EL (cell line): Measurements from ENCODE around the gene PRR3.

ENCODE experiments used
- DNase-seq: peaks from one replicate; pipeline ENCODE4 v3.0.0-alpha.2; 2016

Gene PRR3

DNA sequence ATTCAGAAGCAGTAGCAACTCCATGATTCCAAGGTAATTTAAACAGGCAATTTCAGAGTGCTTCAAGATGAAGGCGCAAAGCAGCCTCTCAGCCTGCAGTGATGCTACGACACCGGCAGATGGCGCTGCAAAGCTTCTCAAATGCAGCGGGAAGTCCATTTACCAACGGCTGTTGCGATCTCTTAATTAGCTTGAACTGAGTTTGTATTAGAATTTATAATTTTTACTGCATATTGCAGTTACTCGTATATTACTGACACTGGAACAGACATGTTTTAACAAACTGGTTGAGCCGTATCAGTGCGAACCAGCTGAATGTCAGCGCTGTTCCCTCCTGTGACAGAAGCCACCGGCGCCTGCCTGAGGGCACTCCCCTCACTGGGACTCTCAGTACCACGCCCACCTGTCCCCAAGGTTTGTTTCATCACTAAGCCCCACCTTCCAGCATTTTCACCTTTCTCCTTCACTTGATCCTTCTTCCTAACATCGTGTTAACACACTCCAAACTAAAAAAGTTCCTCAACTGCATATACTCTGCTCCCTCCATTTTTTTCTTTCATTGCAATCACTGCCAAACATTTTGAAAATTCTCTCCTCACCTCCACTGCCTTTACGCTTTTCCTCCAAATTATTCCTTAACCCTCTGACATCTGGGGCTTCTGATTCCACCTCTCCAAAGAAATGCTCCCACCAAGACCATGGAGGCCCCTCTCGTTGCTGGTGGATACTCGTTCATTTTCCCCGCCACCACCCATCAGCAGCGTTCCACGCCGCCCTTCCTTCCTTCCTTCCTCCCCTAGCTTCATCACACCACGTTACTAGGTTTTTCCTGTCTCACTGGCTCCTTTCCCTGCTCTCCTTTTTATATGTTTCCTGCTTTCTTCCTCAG is 15.3 kb upstream of the PRR3 start:
- DNase-seq, result peak; percentile 78

DNA sequence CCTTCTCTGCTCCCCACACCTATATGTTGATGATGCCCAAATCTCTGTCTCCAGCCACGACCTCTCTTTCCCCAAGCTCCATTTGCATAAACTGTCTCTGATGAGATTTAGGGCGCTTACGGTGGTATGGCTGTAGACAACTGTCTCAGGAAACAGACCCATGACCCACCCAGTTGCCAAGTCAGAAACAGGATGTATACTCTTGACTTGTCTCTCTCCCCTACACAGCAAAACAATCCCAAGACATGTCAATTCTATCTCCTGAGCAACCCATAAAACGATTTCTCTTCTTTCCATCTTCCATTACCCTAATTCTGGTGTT is 14.7 kb upstream of the PRR3 start:
- DNase-seq, result no peak

DNA sequence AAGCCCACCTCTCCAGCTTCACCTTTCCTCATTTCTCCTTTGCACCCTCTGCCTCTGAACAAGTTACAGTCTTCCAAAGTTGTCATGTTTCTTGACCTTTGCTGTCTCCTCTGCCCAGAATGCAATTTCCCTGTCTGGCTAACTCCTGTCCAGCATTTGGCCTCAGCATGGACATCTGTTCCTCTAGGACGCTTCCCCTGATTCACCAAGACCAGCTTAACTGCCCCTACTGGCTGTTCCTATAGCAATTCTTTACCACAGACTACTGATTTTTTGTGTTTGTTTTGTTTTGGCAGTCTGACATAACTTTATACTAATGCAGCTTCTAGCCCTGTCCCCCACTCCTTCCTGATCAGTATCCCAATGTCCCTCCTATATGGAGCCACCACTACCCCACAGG is 14.2 kb upstream of the PRR3 start:
- no peak for DNase-seq

DNA sequence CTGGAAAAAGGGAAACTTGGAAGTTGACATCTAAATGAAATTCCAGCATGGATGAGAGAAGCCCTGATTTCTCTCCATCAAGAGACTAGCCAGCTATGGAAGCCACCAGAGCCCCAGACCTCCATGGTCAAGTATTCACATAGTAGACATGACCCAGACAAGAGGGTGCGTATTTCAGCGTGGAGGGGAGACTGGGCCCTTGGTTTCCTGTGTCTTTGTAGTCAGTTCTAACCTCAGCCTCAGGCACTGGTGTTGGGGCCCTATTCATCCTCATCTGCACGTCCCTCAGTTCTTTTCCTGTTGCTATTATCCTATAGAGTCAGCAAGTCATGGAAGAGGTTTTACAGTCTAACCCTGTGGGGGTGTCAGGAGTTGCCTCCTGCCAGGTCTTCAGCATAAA is 13.3 kb upstream of the PRR3 start:
- DNase-seq, result no peak

DNA sequence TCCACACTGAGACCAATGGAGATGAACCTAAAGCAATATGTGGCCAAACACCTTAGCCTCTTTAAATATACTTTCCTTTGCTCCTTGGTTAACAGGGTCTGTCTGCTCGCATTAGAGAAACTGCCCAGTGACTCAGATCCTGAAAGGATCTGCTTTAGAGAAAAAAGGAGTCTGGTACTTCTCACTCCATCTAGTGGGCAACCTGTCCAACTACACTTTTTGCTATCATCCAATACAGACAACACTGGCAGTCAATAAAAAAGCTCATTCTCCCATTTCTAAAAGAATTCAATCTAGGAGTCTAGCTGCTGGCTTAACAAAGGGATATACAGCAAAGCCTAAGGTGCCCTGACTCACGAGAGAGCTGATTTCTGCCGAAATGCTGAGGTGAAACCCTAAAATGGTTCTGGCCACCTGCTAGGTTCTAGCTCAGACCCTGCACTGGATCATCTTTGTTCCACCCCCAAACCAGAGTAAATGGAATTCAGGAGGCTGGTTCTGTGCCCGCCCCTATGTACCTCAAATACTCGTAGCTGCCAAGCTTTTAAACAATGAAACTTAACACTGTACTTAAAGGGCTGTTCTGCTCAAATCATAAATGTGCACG is 12.3 kb upstream of the PRR3 start:
- DNase-seq, result peak; percentile 76

DNA sequence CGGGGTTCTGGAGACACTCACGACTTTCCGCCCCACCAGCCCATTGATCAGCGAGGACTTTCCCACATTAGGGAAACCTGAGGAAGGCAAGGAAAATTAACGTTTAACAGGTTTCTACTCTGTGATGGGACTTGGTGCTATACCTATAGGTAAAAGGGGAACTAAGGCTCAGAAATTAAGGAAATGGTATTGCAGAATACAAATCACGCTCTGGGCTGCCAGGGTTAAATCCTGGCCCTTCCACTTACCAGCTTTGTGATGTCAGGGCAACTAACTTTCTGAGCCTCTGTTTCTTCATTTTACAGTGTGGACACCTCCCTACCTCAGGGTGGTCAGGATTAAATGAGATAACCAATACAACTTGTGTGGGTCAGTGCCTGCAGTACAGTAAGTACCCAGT is 9.6 kb upstream of the PRR3 start:
- DNase-seq, result no peak

DNA sequence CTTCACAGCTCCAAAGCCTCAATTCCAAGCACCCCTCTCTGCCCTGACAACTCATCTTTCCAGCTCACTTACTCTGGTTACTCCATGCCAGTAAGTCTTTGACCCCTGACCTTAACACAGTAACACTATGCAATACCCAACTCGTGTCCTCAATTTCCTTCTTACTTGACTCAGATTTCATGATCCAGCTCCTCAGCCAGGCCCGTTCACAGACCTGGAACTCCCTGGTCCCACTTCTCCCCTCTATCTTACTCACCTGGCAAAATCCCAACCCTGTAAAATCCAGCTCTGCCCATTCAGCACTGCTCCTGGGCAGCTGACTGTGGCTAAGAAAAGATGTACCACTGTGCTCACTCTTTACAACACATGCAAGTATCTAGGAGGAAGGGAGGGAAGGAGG is 8.7 kb upstream of the PRR3 start:
- peak; percentile 48 for DNase-seq

DNA sequence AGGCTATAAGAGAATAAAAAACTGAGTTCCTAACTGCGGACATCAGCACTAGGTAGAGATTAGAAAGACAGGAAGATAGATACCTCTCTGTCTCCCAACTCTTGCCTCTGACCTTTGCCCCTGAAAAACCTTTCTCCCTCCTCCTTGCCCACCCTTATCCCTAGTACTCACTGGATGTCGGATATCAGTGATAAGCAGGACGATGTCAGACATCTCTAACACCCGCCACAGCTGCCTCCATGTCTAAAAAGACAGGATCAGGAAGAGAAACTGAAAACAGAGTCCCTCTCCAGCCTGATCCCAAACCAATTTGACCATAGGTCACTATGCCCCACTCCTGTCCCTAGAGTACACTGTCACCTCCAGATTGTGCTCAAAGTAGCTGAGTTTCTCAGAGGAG is 2.7 kb upstream of the PRR3 start:
- DNase-seq, result no peak

DNA sequence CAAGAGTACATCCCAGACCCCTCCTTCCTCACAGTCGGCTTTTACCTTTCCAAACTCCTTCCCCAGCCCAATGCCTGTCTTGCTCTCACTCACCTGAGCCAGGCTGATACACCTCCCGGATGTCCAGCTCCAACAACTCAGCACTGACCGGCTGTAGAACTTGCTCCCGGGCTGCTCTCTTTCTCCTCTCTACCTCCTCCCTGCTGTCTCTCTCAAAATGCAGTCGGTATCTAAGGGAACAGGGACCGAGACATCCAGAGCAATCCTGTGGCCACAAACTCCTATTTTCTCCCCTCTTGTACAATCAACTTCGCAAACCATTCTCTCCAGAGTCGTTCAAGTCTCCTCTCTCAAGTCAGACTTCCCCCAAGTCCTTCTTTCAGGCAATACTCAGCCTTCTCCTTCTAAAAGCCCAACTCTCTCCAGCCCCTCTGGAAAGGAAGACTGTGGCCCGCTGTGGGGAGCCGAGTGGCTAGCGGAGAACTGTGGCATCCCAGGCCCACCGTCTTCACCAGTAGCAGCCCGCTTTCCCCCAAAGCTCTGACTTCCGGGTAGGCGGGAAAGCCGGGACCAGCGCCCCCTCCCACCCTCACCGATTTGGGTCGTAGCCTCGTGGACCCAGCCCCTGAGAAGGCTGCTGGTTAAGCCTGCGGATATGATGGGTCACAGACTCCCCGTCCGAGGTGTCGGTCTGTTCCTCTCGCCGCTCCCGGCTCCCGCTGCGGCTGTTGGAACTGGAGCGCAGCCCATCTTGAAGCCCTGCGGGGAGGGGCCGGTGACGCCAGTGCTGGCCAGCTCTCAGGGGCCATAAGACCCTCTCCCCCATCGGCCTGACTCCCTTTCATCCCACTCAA is 1.9 kb upstream of the PRR3 start:
- DNase-seq, result peak; percentile 47

DNA sequence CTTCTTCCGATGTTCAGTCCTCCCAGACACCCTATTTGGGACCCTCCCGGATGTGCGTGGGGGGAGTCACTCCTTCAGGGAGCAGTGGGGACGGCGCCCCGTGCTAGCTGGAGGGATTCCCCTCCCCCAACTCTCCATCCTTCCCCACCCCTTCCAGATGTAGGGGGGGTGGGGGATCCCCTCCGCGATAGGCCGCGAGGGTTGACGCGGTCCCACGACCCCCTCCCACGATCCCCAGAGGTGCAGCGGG is 1.4 kb upstream of the PRR3 start:
- no peak for DNase-seq

DNA sequence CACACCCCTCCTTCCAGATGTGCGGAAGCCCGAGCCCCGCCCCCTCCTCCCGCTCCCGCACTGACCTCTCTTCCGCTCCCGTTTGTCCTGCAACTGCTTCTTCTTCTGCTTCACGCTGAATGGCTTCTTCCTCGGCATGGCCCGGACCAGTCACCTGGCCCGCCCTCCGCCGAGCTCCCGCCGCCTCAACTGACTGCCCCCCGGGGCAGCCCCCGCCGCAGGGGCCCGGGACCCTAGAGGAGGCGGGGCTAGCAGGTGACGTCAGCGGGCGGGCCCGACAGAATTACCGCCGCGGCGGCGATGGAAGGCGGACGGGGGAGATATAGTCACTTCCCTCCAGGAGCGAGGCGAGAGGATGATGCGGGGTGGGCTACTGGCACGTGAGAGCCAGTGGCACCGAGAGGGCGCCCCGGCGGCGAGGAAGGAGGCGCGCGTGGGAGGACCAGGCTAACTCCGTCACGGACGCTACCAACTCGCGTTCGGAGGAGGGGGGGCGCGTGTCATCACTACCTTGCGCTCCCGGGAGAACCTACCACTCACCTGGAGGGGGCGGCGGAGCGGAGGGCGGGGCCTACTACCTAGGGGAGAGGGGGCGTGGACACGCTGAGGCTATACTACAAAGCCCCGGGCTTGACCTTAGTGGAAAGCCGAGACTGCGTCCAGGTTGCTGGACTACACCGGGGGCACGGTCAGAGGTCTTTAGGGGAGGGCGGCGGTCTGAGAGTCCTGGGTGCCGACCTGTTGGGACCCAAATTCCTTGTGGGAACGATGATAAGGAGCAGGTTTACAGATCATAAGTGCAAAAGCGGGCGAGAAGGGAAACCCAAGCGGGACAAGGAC is 809 bp upstream of the PRR3 start, which contains the start of gene GNL1:
Gene GNL1, minus strand, starts transcription at position 424 of the 840 bp plus-strand sequence. Its CDS starts 286 bp downstream, at position 138.
- peak; percentile 88 for DNase-seq

DNA sequence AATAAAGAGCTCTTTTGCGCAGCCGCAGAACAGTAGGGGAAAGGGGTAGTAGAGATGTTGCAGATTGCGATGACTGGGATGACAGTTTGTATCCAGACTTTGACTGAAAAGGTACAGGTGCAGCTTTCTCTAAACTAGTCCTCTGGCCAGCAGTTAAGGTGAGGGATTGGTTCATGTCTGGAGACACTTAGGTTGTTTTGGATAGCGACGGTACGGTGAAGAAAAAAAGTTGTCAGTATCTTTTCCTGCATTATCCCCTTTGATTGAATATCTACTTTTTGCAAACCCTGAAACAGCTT is 537 bp downstream of the PRR3 start:
- no peak for DNase-seq

DNA sequence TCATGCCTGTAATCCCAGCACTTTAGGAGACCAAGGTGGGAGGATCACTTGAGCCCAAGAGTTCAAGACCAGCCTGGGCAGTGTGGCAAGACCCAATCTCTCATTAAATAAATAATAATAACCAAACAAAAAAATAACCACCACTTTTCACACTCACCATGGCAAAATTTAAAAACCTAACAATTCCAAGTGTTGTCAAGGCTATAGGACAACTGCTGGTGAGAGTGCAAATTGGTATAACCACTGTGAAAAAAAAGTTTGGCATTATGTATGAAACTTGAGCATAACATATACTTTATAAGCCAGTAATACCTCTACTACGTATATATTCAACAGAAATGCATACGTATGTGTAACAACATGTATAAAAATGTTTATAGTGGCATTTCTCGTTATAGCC is 3.8 kb downstream of the PRR3 start:
- no peak for DNase-seq

DNA sequence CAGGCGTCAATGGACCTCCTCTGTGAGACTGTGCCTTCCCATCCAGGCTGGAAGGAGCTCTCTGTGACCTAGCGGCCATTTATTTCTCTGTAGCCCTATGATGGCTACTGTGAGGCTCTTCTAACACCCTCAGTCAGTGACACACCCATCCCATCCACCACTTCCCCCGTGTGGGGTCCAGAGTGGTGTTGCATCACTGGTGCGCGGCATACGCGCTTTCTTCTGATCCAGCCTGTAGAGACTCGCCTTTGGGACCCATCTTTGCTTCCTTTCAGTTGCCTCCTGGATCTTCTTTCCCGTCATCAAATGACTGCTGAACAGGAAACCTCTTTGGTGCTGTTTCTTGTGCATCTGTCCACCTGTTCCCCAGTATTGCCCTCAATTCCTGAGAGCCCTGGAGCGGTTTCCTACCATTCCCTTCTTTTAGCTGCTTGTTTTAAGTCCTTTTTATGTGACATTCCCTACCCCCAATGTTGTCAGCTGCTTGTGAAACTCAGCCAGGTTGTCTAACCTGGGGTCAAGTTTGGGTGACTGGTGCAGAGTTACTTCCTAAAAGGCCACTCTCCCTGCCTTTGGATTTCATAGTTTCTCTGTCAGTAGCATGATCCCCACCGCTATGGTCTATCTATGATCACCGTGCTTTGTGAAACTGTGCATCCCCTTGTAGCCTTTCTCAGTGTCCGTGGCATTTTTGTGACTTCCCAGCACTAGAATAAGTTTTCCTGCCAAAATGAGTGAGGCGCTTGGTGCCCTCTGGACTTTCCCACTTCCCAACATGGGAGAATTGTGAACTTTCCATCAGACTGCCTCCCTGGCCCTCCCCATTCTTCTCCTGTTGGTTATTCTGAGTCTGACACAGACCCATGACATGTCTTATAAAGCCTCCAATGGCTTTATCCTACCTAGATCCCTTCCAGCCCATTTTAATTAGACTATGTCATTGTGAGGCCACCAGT is 5.7 kb downstream of the PRR3 start:
- no peak for DNase-seq

DNA sequence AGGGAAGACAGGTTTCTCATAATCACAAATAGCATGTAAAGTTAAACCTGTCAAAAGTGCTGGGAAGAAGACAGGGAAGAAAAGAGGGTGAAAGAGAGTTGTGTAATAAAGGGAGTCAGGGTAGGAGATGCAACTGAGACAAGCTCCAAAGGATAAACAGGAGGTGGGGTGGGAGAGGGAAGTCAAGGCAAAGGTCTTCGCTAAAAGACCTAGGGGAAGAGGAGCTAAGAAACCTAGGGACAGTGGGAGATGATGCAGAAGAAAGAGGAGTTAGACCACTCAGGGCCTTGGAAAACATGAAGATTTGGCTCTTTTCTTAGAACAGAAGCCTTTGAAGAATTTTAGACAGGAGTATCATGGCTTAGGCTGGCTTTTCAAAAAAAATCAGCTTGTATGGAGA is 7.0 kb downstream of the PRR3 start:
- no peak for DNase-seq

DNA sequence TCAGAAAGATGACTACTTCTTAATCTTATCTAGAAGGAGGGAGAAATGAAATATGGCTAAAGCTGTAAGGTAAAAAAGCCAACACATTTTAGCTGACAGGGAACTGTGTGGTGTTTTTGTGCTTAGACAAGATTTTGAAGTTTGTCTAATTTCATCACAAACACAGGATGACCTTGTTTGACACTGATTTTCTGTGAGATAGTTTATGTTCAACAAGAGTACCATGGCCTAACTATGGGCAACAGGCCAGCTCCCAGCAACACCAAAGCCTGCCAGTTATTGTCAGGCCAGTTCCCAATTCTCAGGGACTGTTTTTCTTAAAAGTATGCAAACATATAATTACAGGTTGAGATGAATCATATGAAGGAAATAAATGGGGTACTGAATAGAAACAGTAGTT is 8.7 kb downstream of the PRR3 start:
- DNase-seq, result no peak

DNA sequence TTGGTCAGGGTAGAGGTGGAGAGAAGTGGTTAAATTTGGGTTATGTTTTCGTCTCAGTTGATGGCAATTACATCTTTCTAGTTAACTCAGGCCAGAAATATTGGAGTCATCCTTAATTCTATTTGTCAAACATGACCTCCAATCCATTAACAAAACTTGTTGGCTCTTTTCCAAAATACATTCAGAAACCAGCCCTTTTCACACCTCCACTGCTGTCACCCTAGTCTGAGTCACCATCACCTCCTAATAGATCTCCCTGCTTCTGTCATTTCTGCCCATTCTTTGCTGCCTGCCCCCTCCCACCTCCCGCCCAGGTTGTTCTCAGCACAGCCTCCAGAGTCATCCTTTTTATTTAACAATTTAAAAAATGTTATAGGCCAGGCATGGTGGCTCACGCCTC is 11.2 kb downstream of the PRR3 start:
- DNase-seq, result no peak

DNA sequence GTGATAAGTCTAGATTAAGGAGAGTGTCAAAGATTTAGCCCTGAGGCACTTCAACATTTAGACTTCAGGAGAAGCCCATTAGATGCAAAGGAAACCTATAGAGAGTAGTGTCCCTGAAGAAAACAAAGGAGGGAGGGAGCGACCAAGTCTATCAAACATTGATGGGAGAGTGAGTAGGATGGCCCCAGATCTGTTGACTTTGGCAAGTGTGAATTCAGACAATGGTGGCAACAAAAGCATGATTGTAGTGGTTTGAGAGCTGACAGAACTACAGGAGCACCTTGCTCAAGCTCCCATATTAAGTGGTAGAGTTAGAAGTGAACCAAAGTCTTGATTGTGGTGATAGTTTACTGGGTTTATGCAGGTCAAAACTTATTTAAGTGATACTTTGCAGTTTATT is 13.2 kb downstream of the PRR3 start:
- no peak for DNase-seq

DNA sequence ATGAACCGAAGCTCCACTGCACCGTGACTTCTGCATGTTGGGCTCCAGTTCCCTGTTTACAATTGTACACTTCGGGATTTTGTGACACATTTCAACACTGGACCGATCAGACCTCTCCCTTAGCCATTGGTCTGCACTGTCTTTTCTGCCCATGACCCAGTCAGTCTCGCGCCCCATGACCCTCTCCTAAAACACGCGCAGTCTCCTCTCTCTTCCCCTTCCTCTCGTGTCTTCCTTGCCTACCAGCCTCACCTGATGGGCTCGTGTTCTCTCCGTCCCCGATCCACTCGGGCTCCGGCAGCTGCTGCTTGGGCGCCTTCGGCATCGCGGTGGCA is 13.6 kb downstream of the PRR3 start:
- DNase-seq, result no peak

DNA sequence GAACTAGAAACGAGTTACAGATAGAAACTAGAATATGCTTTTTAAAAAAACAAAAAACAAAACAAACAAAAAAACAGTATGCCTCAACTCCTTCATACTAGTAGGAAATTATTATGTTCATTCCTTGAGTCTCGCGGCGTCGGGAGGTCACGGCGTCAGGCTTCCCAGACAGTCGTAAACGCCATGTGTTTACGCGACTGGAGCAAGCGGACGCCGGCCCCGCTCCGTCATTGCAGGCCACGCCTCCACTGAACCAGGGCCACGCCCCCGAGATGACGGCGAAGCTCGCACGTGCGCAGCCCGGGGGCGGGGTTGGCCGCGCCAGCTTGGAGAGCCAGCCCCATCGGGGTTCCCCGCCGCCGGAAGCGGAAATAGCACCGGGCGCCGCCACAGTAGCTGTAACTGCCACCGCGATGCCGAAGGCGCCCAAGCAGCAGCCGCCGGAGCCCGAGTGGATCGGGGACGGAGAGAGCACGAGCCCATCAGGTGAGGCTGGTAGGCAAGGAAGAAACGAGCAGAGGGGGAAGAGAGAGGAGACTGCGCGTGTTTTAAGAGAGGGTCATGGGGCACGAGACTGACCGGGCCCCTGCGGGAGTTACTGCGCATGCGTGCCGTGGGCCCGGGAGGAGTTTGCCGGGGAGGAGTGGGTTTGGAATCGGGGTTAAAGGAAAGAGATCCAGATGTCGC is 14.1 kb downstream of the PRR3 start, which contains the start of gene ABCF1:
Gene ABCF1, plus strand, starts transcription at position 368 of the 687 bp plus-strand sequence. Its CDS starts 46 bp downstream, at position 414.
- peak; percentile 96 for DNase-seq

DNA sequence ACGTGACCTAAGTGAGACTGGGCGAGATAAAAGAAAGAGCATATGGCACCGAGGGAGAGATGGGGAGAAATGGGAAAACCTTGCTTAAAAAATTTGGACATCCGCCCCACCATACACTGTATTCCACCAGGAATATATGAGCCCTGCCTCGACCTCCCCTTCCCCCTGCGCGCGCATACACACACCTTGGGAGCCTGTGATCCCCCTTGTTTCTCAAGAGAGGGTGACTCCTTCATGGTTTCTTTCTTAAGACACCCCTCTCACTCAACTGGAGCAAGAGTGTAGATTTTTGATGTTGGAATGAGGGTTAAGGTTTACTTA is 14.6 kb downstream of the PRR3 start:
- no peak for DNase-seq

DNA sequence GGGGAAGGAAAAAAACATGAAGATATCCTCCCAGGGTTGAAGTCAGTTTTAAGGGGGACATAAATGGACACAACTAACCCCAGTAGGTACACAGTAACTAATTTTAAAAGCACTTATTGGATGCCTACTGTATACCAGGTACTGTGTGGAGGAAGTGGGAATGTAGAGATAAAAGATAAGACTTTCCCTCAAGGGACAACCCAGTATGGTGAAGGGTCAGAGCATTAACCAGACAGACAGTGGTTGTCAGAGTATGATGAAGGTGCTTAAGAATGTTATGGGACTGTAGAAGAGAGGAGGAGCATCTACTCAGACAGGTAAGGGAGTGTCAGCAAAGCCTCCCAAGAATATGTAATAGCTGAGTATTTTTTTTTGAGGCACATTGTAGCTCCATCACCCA is 15.1 kb downstream of the PRR3 start:
- no peak for DNase-seq
